ENCODE results near the gene LGALS12. TPM values are rescaled to one million over a fixed set of nuclear protein-coding genes. Genes with fewer than 3 reads are reported as not detected.

LGALS12 gene
- total RNA-seq, 4 donors from 2014 or later, result 0.47 to 2.0 TPM; not detected in 2

GRCh38 chr11:63564056-63564774, 58.3 kb downstream of the LGALS12 start:
- no peaks in the 10 kb centered on the region for H3K9me3 ChIP-seq
- TF ChIP-seq POLR2A (IDR thresholded peaks at IDR 0.05) (no peak), CTCF (IDR thresholded peaks at IDR 0.05) (no peak), EP300 (IDR thresholded peaks at IDR 0.05) (no peak)
- no peaks in the 10 kb centered on the region for H3K36me3 ChIP-seq
- ATAC-seq, result no peak
- no peak overlapping the region for H3K4me3 ChIP-seq
- H3K27me3 ChIP-seq, result no peaks in the 10 kb centered on the region
- 78 to 81% methylated on average over 3 to 6 of the region's 7 CpGs for WGBS, 2 donors (ENCODE audit: low coverage in 1 of 2)
- H3K27ac ChIP-seq, result no peak overlapping the region
- H3K4me1 ChIP-seq, result peaks cover 0 to 15% (median 0%) of the 10 kb centered on the region in 3 donors

DNA sequence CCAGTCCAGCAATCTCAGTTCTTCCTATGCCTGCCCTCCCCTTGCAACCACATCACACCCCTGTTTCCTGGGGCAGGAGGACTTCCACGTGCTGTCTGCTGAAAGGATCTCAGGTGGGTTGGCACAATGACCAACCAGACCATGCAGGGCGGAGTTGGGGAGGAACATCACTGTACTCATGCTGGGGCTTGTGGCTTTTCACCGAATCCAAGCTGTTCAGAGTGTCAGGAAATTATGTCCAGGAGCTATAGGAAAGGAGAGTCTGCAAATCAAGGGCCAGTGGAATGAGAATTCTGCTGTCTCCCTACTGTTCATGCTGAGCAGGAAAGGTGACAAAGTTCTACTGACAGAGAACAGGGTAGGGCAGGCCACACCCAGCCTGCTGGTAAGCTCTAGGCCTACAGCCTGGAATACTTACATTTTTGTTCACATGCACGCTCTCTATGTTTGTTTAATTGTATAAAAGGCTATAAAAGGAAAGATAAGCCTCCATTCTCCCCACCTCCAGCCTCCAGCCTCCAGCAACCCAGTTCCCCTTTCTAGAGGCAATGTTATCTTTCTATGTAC, 59.0 kb downstream of the LGALS12 start:
- no peaks in the 10 kb centered on the region for H3K27me3 ChIP-seq
- no peak overlapping the region for H3K27ac ChIP-seq
- no peak for TF ChIP-seq CTCF (IDR thresholded peaks at IDR 0.05)
- TF ChIP-seq POLR2AphosphoS5 (IDR thresholded peaks at IDR 0.05), result no peak
- no peak for TF ChIP-seq EP300 (IDR thresholded peaks at IDR 0.05)
- TF ChIP-seq POLR2A (IDR thresholded peaks at IDR 0.05), result no peak
- ATAC-seq, result no peak
- H3K4me1 ChIP-seq, result peaks cover 0 to 15% (median 0%) of the 10 kb centered on the region in 3 donors
- H3K9me3 ChIP-seq, result no peaks in the 10 kb centered on the region
- no peaks in the 10 kb centered on the region for H3K36me3 ChIP-seq
- no peak overlapping the region for H3K4me3 ChIP-seq
- 79 to 83% methylated on average over 1 to 2 of the region's 4 CpGs for WGBS, 2 donors (ENCODE audit: low coverage in 1 of 2)

Other genes starting within 250 kb of the LGALS12 start
- not detected for gene SLC22A9, start 136.3 kb upstream of the LGALS12 start, total RNA-seq
- gene PLAAT5, start 14.9 kb upstream of the LGALS12 start, total RNA-seq, result 1 to 10 TPM; 3.4 to 8.3 (median 5.5) TPM
- gene PLAAT4, start 30.7 kb downstream of the LGALS12 start, total RNA-seq, result 10 to 100 TPM; 18.0 to 40.5 (median 35.9) TPM
- gene PLAAT2, start 57.3 kb downstream of the LGALS12 start, total RNA-seq, result not detected
- 10 to 100 TPM; 45.9 to 69.1 (median 53.2) TPM for gene PLAAT3, start 108.3 kb downstream of the LGALS12 start, total RNA-seq
- 100 to 1,000 TPM; 155 to 221 (median 202) TPM for gene ATL3, start 165.3 kb downstream of the LGALS12 start, total RNA-seq
- 100 to 1,000 TPM in 1 of 4 donors, 10 to 100 TPM in 3; 78.4 to 115 (median 94.2) TPM for gene RTN3, start 175.4 kb downstream of the LGALS12 start, total RNA-seq

Measured in gastroesophageal sphincter (tissue), 4 donors.